ENCODE measurements around the gene HPS3. TPM values are rescaled to one million over a fixed set of nuclear protein-coding genes. Genes with fewer than 3 reads are reported as not detected.

The HPS3 gene
- total and polyA plus RNA-seq, 4 donors: 4.4 to 9.9 (median 7.7) TPM

GRCh38 chr3:149204390-149204991, 75.1 kb downstream of the HPS3 start:
- DNase-seq (ENCODE audit: low spot score): no peak
- no peak for TF ChIP-seq FOXA1 (IDR thresholded peaks at IDR 0.05)
- TF ChIP-seq TAF1 (conservative IDR thresholded peaks at IDR 0.05): no peak
- Histone ChIP-seq H3K36me3 (ENCODE audit: control insufficient read depth in 4 of 4, insufficient read depth in 3 of 4, low read depth in 1 of 4, low read length in 3 of 4) (peaks cover 11 to 80% (median 61%) of the 10 kb centered on the region in 4 donors), H3K4me1 (ENCODE audit: control insufficient read depth in 4 of 4, insufficient read depth in 4 of 4, low read length in 3 of 4) (peaks cover 0 to 4% (median 1%) of the 10 kb centered on the region in 4 donors), H3K9ac (ENCODE audit: low read depth in 1 of 2, low read length in 2 of 2) (no peak overlapping the region), H3K9me3 (ENCODE audit: control insufficient read depth in 4 of 4, low read length in 3 of 4) (no peaks in the 10 kb centered on the region), H3K4me3 (ENCODE audit: low read depth in 1 of 3, low read length in 3 of 3) (no peak overlapping the region), H3K27ac (ENCODE audit: low read depth in 1 of 2, low read length in 2 of 2) (no peak overlapping the region), H3K27me3 (ENCODE audit: control insufficient read depth in 4 of 4, insufficient read depth in 4 of 4, low read length in 3 of 4) (no peaks in the 10 kb centered on the region)
- 77% methylated on average over 3 of the region's 3 CpGs for WGBS

- DNase-seq (ENCODE audit: low spot score): no peak
- H3K27ac ChIP-seq (ENCODE audit: low read depth in 1 of 2, low read length in 2 of 2): no peak overlapping the region
- H3K27me3 ChIP-seq (ENCODE audit: control insufficient read depth in 4 of 4, insufficient read depth in 4 of 4, low read length in 3 of 4): no peaks in the 10 kb centered on the region
- no peaks in the 10 kb centered on the region for H3K9me3 ChIP-seq (ENCODE audit: control insufficient read depth in 4 of 4, low read length in 3 of 4)
- H3K36me3 ChIP-seq (ENCODE audit: control insufficient read depth in 4 of 4, insufficient read depth in 3 of 4, low read depth in 1 of 4, low read length in 3 of 4): peaks cover 11 to 87% (median 71%) of the 10 kb centered on the region in 4 donors
- no peak overlapping the region for H3K9ac ChIP-seq (ENCODE audit: low read depth in 1 of 2, low read length in 2 of 2)
- no peak overlapping the region for H3K4me3 ChIP-seq (ENCODE audit: low read depth in 1 of 3, low read length in 3 of 3)
- 89% methylated on average over 2 of the region's 2 CpGs for whole genome bisulfite sequencing
- peaks cover 0 to 12% (median 8%) of the 10 kb centered on the region in 4 donors for H3K4me1 ChIP-seq (ENCODE audit: control insufficient read depth in 4 of 4, insufficient read depth in 4 of 4, low read length in 3 of 4)
- TF ChIP-seq NR2F2 (IDR thresholded peaks at IDR 0.05) (no peak), HNF4G (IDR thresholded peaks at IDR 0.05) (no peak), GABPA (IDR thresholded peaks at IDR 0.05 in 1 of 2, conservative IDR thresholded peaks at IDR 0.05 in 1 of 2) (no peak), HNF4A (conservative IDR thresholded peaks at IDR 0.05) (no peak), SP1 (IDR thresholded peaks at IDR 0.05) (no peak), ZBTB33 (IDR thresholded peaks at IDR 0.05) (no peak), FOXA2 (IDR thresholded peaks at IDR 0.05) (no peak), REST (IDR thresholded peaks at IDR 0.05) (no peak), EGR1 (IDR thresholded peaks at IDR 0.05; ENCODE audit: low read depth in 2 of 2) (no peak), RXRA (IDR thresholded peaks at IDR 0.05) (no peak), YY1 (IDR thresholded peaks at IDR 0.05) (no peak)
Measured at GRCh38 chr3:149207475-149207874, 78.0 kb downstream of the HPS3 start.

GRCh38 chr3:149209431-149209830, 80.0 kb downstream of the HPS3 start:
- H3K27me3 ChIP-seq (ENCODE audit: control insufficient read depth in 4 of 4, insufficient read depth in 4 of 4, low read length in 3 of 4): no peaks in the 10 kb centered on the region
- no peak overlapping the region for H3K9ac ChIP-seq (ENCODE audit: low read depth in 1 of 2, low read length in 2 of 2)
- DNase-seq (ENCODE audit: low spot score): no peak
- peaks cover 0 to 23% (median 7%) of the 10 kb centered on the region in 4 donors for H3K4me1 ChIP-seq (ENCODE audit: control insufficient read depth in 4 of 4, insufficient read depth in 4 of 4, low read length in 3 of 4)
- peak overlapping the region in 1 of 2 donors; percentile 32 for H3K27ac ChIP-seq (ENCODE audit: low read depth in 1 of 2, low read length in 2 of 2)
- no peaks in the 10 kb centered on the region for H3K9me3 ChIP-seq (ENCODE audit: control insufficient read depth in 4 of 4, low read length in 3 of 4)
- H3K36me3 ChIP-seq (ENCODE audit: control insufficient read depth in 4 of 4, insufficient read depth in 3 of 4, low read depth in 1 of 4, low read length in 3 of 4): peaks cover 5 to 83% (median 63%) of the 10 kb centered on the region in 4 donors
- 92% methylated on average over 4 of the region's 4 CpGs for WGBS
- H3K4me3 ChIP-seq (ENCODE audit: low read depth in 1 of 3, low read length in 3 of 3): no peak overlapping the region
- no peak for TF ChIP-seq CTCF (IDR thresholded peaks at IDR 0.05; ENCODE audit: low read depth, low read length, missing input control)
- no peak for TF ChIP-seq GABPA (IDR thresholded peaks at IDR 0.05 in 1 of 2, conservative IDR thresholded peaks at IDR 0.05 in 1 of 2)
- TF ChIP-seq HNF4G (IDR thresholded peaks at IDR 0.05): no peak
- no peak for TF ChIP-seq YY1 (IDR thresholded peaks at IDR 0.05)
- no peak for TF ChIP-seq RAD21 (IDR thresholded peaks at IDR 0.05)
- TF ChIP-seq RXRA (IDR thresholded peaks at IDR 0.05): no peak
- TF ChIP-seq SP1 (IDR thresholded peaks at IDR 0.05): no peak
- TF ChIP-seq FOXA2 (IDR thresholded peaks at IDR 0.05): no peak
- TF ChIP-seq ZBTB33 (IDR thresholded peaks at IDR 0.05): no peak
- TF ChIP-seq ATF3 (IDR thresholded peaks at IDR 0.05): no peak
- TF ChIP-seq NR2F2 (IDR thresholded peaks at IDR 0.05): no peak
- TF ChIP-seq JUND (IDR thresholded peaks at IDR 0.05): no peak
- TF ChIP-seq EGR1 (IDR thresholded peaks at IDR 0.05; ENCODE audit: low read depth in 2 of 2): no peak
- TF ChIP-seq MAX (IDR thresholded peaks at IDR 0.05): no peak
